Fibroblast of mammary gland (primary cell): ENCODE measurements around the gene ABCA13.

Experiments
- DNase-seq: peaks from one replicate; pipeline ENCODE4 v3.0.0-alpha.2; 2010; ENCODE audit warnings: low read depth
- H3K4me3 ChIP-seq: 2 replicates; pipeline ENCODE4 v1.5.1; 2011; ENCODE audit warnings: low read depth, mild to moderate bottlenecking, low read length, moderate library complexity; ENCODE audit not compliant: control insufficient read depth
- CTCF ChIP-seq: conservative IDR thresholded peaks from 2 replicates; pipeline ENCODE4 v1.5.1; 2011; ENCODE audit warnings: low read depth, low read length, inconsistent platforms; ENCODE audit not compliant: control insufficient read depth, insufficient read depth

The ABCA13 gene

GRCh38 chr7:48309720-48310119 lies 138.5 kb downstream of the ABCA13 start:
- no peak for DNase-seq
- no peak overlapping the region for H3K4me3 ChIP-seq
- no peak for TF ChIP-seq CTCF

- no peak for TF ChIP-seq CTCF
- no peak overlapping the region for H3K4me3 ChIP-seq
- DNase-seq, result no peak
Observed at GRCh38 chr7:48311464-48312100, 140.3 kb downstream of the ABCA13 start.

GRCh38 chr7:48312151-48312550 lies 140.9 kb downstream of the ABCA13 start:
- peak; percentile 5 for DNase-seq
- H3K4me3 ChIP-seq, result no peak overlapping the region
- TF ChIP-seq CTCF, result no peak

GRCh38 chr7:48316768-48317167 lies 145.5 kb downstream of the ABCA13 start:
- H3K4me3 ChIP-seq, result no peak overlapping the region
- no peak for TF ChIP-seq CTCF
- DNase-seq, result no peak

- H3K4me3 ChIP-seq, result no peak overlapping the region
- TF ChIP-seq CTCF, result no peak
Observed at GRCh38 chr7:48317360-48317759, 146.1 kb downstream of the ABCA13 start.

GRCh38 chr7:48321319-48322010 lies 150.2 kb downstream of the ABCA13 start:
- no peak overlapping the region for H3K4me3 ChIP-seq
- TF ChIP-seq CTCF, result no peak
- no peak for DNase-seq

More at GRCh38 chr7:48317360-48317759, 146.1 kb downstream of the ABCA13 start:
- peak; percentile 1 for DNase-seq
